ENCODE results near the gene ANKRD65.

DNA sequence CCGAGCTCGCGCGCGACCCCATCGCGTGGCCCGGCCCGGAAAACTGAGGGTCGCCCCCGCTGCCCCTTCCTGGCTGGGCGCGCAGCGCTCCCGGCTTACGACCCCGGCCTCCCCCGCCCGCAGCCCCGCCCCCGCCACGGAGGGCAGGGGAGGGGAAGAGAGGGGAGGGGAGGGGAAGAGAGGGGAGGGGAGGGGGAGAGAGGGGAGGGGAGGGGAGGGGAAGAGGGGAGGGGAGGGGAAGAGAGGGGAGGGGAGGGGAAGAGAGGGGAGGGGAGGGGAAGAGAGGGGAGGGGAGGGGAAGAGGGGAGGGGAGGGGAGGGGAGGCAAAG is 6.7 kb upstream of the ANKRD65 start:
- TF ChIP-seq, protein P1, sequence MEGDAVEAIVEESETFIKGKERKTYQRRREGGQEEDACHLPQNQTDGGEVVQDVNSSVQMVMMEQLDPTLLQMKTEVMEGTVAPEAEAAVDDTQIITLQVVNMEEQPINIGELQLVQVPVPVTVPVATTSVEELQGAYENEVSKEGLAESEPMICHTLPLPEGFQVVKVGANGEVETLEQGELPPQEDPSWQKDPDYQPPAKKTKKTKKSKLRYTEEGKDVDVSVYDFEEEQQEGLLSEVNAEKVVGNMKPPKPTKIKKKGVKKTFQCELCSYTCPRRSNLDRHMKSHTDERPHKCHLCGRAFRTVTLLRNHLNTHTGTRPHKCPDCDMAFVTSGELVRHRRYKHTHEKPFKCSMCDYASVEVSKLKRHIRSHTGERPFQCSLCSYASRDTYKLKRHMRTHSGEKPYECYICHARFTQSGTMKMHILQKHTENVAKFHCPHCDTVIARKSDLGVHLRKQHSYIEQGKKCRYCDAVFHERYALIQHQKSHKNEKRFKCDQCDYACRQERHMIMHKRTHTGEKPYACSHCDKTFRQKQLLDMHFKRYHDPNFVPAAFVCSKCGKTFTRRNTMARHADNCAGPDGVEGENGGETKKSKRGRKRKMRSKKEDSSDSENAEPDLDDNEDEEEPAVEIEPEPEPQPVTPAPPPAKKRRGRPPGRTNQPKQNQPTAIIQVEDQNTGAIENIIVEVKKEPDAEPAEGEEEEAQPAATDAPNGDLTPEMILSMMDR (IDR thresholded peaks at IDR 0.05; ENCODE audit: insufficient read depth, low read depth, low read length), result no peak
- TF ChIP-seq EZH2 (IDR thresholded peaks at IDR 0.05; ENCODE audit: insufficient read depth, low read length), result no peak

All from astrocyte (in vitro differentiated cells and primary cell).